Neural cell (in vitro differentiated cells): ENCODE results near the gene SLC12A7.

ENCODE experiments used
- CTCF ChIP-seq: fragments of 450-650 bp; IDR thresholded peaks from 2 replicates; pipeline ENCODE4 v1.5.1; 2014; ENCODE audit warnings: antibody characterized with exemption, mild to moderate bottlenecking, moderate library complexity; ENCODE audit not compliant: poor library complexity, severe bottlenecking
- TAF1 ChIP-seq: IDR thresholded peaks from 2 replicates; pipeline ENCODE4 v1.6.1; 2012; ENCODE audit warnings: low read depth

- no peak for TF ChIP-seq TAF1
- no peak for TF ChIP-seq CTCF
These were observed 8.1 kb downstream of the SLC12A7 start for GRCh38 chr5:1103505-1104326.
